SIG-M5 treated with dmso at 0.1 percent for 504 hours (cell line): Measurements from ENCODE around the gene RPL29.
"Not testable (repeated sequence)": the region's sequence is repeated elsewhere in the genome, so short reads cannot be mapped to it uniquely, and the experiment has no call there.

Source experiments
- DNase-seq: peaks from one replicate; lab custom pipeline; 2025; ENCODE audit not compliant: unreplicated experiment; lab: John Stamatoyannopoulos, UW

The RPL29 gene

GRCh38 chr3:52006017-52006819 is 10.5 kb upstream of the RPL29 start:
- DNase-seq, result peak; percentile 45

- no peak for DNase-seq
These were observed 9.9 kb upstream of the RPL29 start for GRCh38 chr3:52005571-52005986.

GRCh38 chr3:52004906-52005395 is 9.3 kb upstream of the RPL29 start:
- no peak for DNase-seq

GRCh38 chr3:52004163-52004787 is 8.6 kb upstream of the RPL29 start:
- peak; percentile 16 for DNase-seq

- DNase-seq, result no peak
These were observed 7.1 kb upstream of the RPL29 start for GRCh38 chr3:52002748-52003147.

- peak; percentile 59 for DNase-seq
These were observed 5.8 kb upstream of the RPL29 start for GRCh38 chr3:52001443-52001974.

- no peak for DNase-seq
These were observed 4.2 kb upstream of the RPL29 start for GRCh38 chr3:51999846-52000245.

- no peak for DNase-seq
These were observed 3.1 kb upstream of the RPL29 start for GRCh38 chr3:51998774-51999173.

GRCh38 chr3:51997935-51998596 is 2.4 kb upstream of the RPL29 start:
- no peak for DNase-seq

- DNase-seq, result no peak
These were observed 1.5 kb upstream of the RPL29 start for GRCh38 chr3:51997172-51997571.

- no peak for DNase-seq
These were observed 1.2 kb downstream of the RPL29 start for GRCh38 chr3:51994530-51994929.

GRCh38 chr3:51993657-51994056 is 2.0 kb downstream of the RPL29 start:
- DNase-seq, result not testable (repeated sequence)

- no peak for DNase-seq
These were observed 3.5 kb downstream of the RPL29 start for GRCh38 chr3:51992017-51992682.

GRCh38 chr3:51990501-51990971 is 5.2 kb downstream of the RPL29 start:
- DNase-seq, result not testable (repeated sequence)

- DNase-seq, result no peak
These were observed 7.2 kb downstream of the RPL29 start for GRCh38 chr3:51988286-51989146.

- DNase-seq, result no peak
These were observed 8.1 kb downstream of the RPL29 start for GRCh38 chr3:51987568-51987967.

GRCh38 chr3:51986010-51986947 is 9.4 kb downstream of the RPL29 start:
- DNase-seq, result no peak

- no peak for DNase-seq
These were observed 10.6 kb downstream of the RPL29 start for GRCh38 chr3:51985063-51985462.

- no peak for DNase-seq
These were observed 11.4 kb downstream of the RPL29 start for GRCh38 chr3:51984269-51984647.
